ENCODE data around the gene TIMP4.

DNA sequence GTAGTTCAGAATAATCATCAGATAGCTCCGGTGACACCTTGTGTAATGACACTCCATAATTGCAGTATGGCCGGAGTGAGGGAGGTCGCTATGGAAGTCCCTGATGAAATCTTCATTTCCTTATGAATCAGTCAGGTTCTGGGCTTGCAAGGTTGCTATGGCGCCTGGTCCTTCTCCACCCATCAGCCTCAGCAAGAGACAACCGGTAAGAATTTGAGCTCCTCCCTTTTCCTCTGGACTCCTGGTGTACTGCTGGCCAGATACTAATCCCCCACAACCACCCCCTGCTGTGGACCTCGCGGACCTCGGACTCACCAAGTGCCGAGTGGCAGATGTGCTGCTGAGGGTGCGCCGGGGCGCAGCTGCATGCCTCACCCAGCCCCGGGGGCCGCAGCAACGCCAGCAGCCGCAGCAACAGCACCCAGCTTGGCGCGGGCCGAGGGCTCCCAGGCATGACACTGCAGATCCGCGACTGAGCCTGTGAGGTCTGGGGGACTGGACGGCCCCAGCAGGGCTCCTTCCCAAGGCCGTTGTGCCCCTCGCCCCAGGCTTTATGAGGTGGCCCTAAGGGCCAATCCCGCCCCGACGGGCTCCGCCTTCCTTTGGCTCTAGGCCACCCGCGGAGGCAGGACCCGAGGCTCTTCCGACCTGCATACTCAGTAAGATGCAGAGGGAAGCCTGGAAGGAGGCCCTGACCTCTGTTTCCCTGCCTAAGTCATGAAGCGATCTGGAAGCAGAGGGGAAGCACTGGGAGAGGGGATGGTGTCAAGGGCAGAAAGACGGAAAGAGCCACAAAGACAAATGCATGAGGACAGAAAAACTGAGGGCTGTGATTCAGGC, at the start of gene TIMP4:
- TF ChIP-seq, protein P1, sequence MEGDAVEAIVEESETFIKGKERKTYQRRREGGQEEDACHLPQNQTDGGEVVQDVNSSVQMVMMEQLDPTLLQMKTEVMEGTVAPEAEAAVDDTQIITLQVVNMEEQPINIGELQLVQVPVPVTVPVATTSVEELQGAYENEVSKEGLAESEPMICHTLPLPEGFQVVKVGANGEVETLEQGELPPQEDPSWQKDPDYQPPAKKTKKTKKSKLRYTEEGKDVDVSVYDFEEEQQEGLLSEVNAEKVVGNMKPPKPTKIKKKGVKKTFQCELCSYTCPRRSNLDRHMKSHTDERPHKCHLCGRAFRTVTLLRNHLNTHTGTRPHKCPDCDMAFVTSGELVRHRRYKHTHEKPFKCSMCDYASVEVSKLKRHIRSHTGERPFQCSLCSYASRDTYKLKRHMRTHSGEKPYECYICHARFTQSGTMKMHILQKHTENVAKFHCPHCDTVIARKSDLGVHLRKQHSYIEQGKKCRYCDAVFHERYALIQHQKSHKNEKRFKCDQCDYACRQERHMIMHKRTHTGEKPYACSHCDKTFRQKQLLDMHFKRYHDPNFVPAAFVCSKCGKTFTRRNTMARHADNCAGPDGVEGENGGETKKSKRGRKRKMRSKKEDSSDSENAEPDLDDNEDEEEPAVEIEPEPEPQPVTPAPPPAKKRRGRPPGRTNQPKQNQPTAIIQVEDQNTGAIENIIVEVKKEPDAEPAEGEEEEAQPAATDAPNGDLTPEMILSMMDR (conservative IDR thresholded peaks at IDR 0.05): no peak
- no peak for TF ChIP-seq EZH2 (IDR thresholded peaks at IDR 0.05; ENCODE audit: low read depth)
